Neural cell (in vitro differentiated cells): ENCODE results near the gene ATG4D. TPM values are rescaled to one million over a fixed set of nuclear protein-coding genes. Genes with fewer than 3 reads are reported as not detected.
"Not testable (repeated sequence)": the region's sequence is repeated elsewhere in the genome, so short reads cannot be mapped to it uniquely, and the experiment has no call there.

Experiments used
- H2AFZ ChIP-seq: fragments of 200-600, 300-800 bp; sonication (generic), shearing (Covaris generic); 2 replicates; pipeline ENCODE4 v1.6.0; 2014; ENCODE audit warnings: low read depth, mild to moderate bottlenecking, antibody characterized with exemption, low read length, moderate library complexity
- H3F3A ChIP-seq: fragments of 200-600 bp; shearing (Covaris generic); 2 replicates; pipeline ENCODE4 v1.6.1; 2016; ENCODE audit warnings: mild to moderate bottlenecking, moderate library complexity, mixed read lengths, antibody characterized with exemption, low read length; ENCODE audit not compliant: insufficient read depth, poor library complexity, severe bottlenecking
- H3K27ac ChIP-seq: fragments of 200-600, 300-800 bp; sonication (generic), shearing (Covaris generic); 2 replicates; pipeline ENCODE4 v1.5.1; 2014; ENCODE audit warnings: mild to moderate bottlenecking, low read length, moderate library complexity
- H3K27me3 ChIP-seq: fragments of 300-800, 200-600 bp; sonication (generic), shearing (Covaris generic); 2 replicates; pipeline ENCODE4 v1.6.0; 2014; ENCODE audit warnings: mild to moderate bottlenecking, low read depth, low read length, moderate library complexity; ENCODE audit not compliant: insufficient read depth
- H3K36me3 ChIP-seq: fragments of 300-800, 200-600 bp; sonication (generic), shearing (Covaris generic); 2 replicates; pipeline ENCODE4 v1.5.1; 2014; ENCODE audit warnings: mild to moderate bottlenecking, antibody characterized with exemption, low read length, moderate library complexity; ENCODE audit not compliant: insufficient read depth
- H3K4me2 ChIP-seq: fragments of 300-800, 200-600 bp; sonication (generic), shearing (Covaris generic); 2 replicates; pipeline ENCODE4 v1.6.0; 2014; ENCODE audit warnings: mild to moderate bottlenecking, low read length
- H3K4me3 ChIP-seq: fragments of 300-800, 200-600 bp; sonication (generic), shearing (Covaris generic); 2 replicates; pipeline ENCODE4 v1.5.1; 2014; ENCODE audit warnings: mild to moderate bottlenecking, low read length, moderate library complexity
- H3K79me2 ChIP-seq: fragments of 200-600 bp; shearing (Covaris generic); replicated peaks from 2 replicates; pipeline ENCODE4 v1.6.0; 2014; ENCODE audit warnings: mild to moderate bottlenecking, low read length, moderate library complexity; ENCODE audit not compliant: insufficient read depth
- H3K9ac ChIP-seq: fragments of 300-800, 200-600 bp; sonication (generic), shearing (Covaris generic); 2 replicates; pipeline ENCODE4 v1.6.1; 2016; ENCODE audit warnings: mild to moderate bottlenecking, low read length, mixed read lengths
- H3K9me2 ChIP-seq: fragments of 200-600 bp; shearing (Covaris generic); 2 replicates; pipeline ENCODE4 v1.6.1; 2016; ENCODE audit warnings: mild to moderate bottlenecking, low read length, mixed read lengths; ENCODE audit not compliant: insufficient read depth
- H3K9me3 ChIP-seq: fragments of 200-600, 300-800 bp; sonication (generic), shearing (Covaris generic); 2 replicates; pipeline ENCODE4 v1.6.1; 2016; ENCODE audit warnings: mild to moderate bottlenecking, mixed run types, low read length, moderate library complexity, mixed read lengths
- H4K20me1 ChIP-seq: fragments of 200-600 bp; shearing (Covaris generic); 2 replicates; pipeline ENCODE4 v1.6.1; 2016; ENCODE audit warnings: mild to moderate bottlenecking, mixed run types; ENCODE audit not compliant: insufficient read depth
- EP300 ChIP-seq: fragments of 450-650 bp; conservative IDR thresholded peaks from 2 replicates; pipeline ENCODE4 v1.6.1; 2014; ENCODE audit warnings: antibody characterized with exemption, mild to moderate bottlenecking, moderate library complexity; ENCODE audit not compliant: poor library complexity, severe bottlenecking
- EZH2 ChIP-seq: fragments of 200-600, 300-800 bp; shearing (Covaris generic), sonication (generic); IDR thresholded peaks from 2 replicates; pipeline ENCODE4 v1.6.1; 2014; ENCODE audit warnings: antibody characterized with exemption, low read length, borderline replicate concordance, mild to moderate bottlenecking; ENCODE audit not compliant: insufficient read depth, poor library complexity, severe bottlenecking
- MXI1 ChIP-seq: fragments of 450-650 bp; conservative IDR thresholded peaks from 2 replicates; pipeline ENCODE4 v1.6.1; 2014; ENCODE audit warnings: antibody characterized with exemption, mild to moderate bottlenecking; ENCODE audit not compliant: poor library complexity, severe bottlenecking
- POLR2AphosphoS5 ChIP-seq: IDR thresholded peaks from 2 replicates; pipeline ENCODE4 v1.6.1; 2012
- RAD21 ChIP-seq: fragments of 450-650 bp; conservative IDR thresholded peaks from 2 replicates; pipeline ENCODE4 v1.6.1; 2014; ENCODE audit warnings: antibody characterized with exemption, mild to moderate bottlenecking, moderate library complexity
- REST ChIP-seq: IDR thresholded peaks from 2 replicates; pipeline ENCODE4 v1.6.1; 2012; ENCODE audit warnings: borderline replicate concordance
- SMC3 ChIP-seq: fragments of 450-650 bp; conservative IDR thresholded peaks from 2 replicates; pipeline ENCODE4 v1.6.1; 2014; ENCODE audit warnings: antibody characterized with exemption, mild to moderate bottlenecking, moderate library complexity; ENCODE audit not compliant: poor library complexity
- TAF1 ChIP-seq: IDR thresholded peaks from 2 replicates; pipeline ENCODE4 v1.6.1; 2012; ENCODE audit warnings: low read depth
- polyA plus RNA-seq: library from polyadenylated mRNA; depleted of rRNA; stranded (reverse); fragments of >200 nt; gene quantifications from 2 replicates; pipeline ENCODE4 v1.2.3, GENCODE V29; 2014
- TF ChIP-seq, protein P1 (sequence below): fragments of 450-650 bp; IDR thresholded peaks from 2 replicates; pipeline ENCODE4 v1.5.1; 2014; ENCODE audit warnings: antibody characterized with exemption, mild to moderate bottlenecking, moderate library complexity; ENCODE audit not compliant: poor library complexity, severe bottlenecking

ATG4D gene
- polyA plus RNA-seq, 1 donor from 2014 or later: 50.2 TPM

- Histone ChIP-seq H3F3A (no peaks in the 10 kb centered on the region), H2AFZ (no peak overlapping the region), H3K79me2 (no peaks in the 10 kb centered on the region), H3K27ac (no peak overlapping the region), H3K9ac (no peak overlapping the region), H3K4me2 (no peak overlapping the region), H3K36me3 (no peaks in the 10 kb centered on the region), H3K27me3 (no peaks in the 10 kb centered on the region), H3K9me3 (no peaks in the 10 kb centered on the region), H3K9me2 (no peaks in the 10 kb centered on the region), H4K20me1 (no peaks in the 10 kb centered on the region), H3K4me3 (no peak overlapping the region)
- no peak for TF ChIP-seq TAF1
- TF ChIP-seq EP300: no peak
- no peak for TF ChIP-seq SMC3
- no peak for TF ChIP-seq MXI1
- no peak for TF ChIP-seq POLR2AphosphoS5
- no peak for TF ChIP-seq REST
- TF ChIP-seq, protein P1, sequence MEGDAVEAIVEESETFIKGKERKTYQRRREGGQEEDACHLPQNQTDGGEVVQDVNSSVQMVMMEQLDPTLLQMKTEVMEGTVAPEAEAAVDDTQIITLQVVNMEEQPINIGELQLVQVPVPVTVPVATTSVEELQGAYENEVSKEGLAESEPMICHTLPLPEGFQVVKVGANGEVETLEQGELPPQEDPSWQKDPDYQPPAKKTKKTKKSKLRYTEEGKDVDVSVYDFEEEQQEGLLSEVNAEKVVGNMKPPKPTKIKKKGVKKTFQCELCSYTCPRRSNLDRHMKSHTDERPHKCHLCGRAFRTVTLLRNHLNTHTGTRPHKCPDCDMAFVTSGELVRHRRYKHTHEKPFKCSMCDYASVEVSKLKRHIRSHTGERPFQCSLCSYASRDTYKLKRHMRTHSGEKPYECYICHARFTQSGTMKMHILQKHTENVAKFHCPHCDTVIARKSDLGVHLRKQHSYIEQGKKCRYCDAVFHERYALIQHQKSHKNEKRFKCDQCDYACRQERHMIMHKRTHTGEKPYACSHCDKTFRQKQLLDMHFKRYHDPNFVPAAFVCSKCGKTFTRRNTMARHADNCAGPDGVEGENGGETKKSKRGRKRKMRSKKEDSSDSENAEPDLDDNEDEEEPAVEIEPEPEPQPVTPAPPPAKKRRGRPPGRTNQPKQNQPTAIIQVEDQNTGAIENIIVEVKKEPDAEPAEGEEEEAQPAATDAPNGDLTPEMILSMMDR: no peak
Observed at GRCh38 chr19:10538204-10538983, 5.3 kb upstream of the ATG4D start.

GRCh38 chr19:10539016-10539415 lies 4.7 kb upstream of the ATG4D start:
- not testable (repeated sequence) for H3K9me3 ChIP-seq, H3K4me2 ChIP-seq, H3K79me2 ChIP-seq, H3K36me3 ChIP-seq, H3K27ac ChIP-seq, H4K20me1 ChIP-seq, H3K27me3 ChIP-seq, H3F3A ChIP-seq, H3K9ac ChIP-seq, H2AFZ ChIP-seq, H3K9me2 ChIP-seq, H3K4me3 ChIP-seq

- Histone ChIP-seq H4K20me1 (no peaks in the 10 kb centered on the region), H3K79me2 (peaks cover 13% of the 10 kb centered on the region), H3K9me2 (no peaks in the 10 kb centered on the region), H2AFZ (peak overlapping the region; percentile 77), H3K4me3 (peak overlapping the region; percentile 94), H3K27ac (no peak overlapping the region), H3F3A (no peaks in the 10 kb centered on the region), H3K4me2 (peak overlapping the region; percentile 51), H3K9me3 (no peaks in the 10 kb centered on the region), H3K27me3 (no peaks in the 10 kb centered on the region), H3K36me3 (no peaks in the 10 kb centered on the region), H3K9ac (peak overlapping the region; percentile 83)
- TF ChIP-seq EP300: no peak
- no peak for TF ChIP-seq RAD21
- TF ChIP-seq, protein P1: no peak
- no peak for TF ChIP-seq TAF1
- TF ChIP-seq MXI1: no peak
- no peak for TF ChIP-seq EZH2
- no peak for TF ChIP-seq POLR2AphosphoS5
- no peak for TF ChIP-seq SMC3
- no peak for TF ChIP-seq REST
Observed at GRCh38 chr19:10543059-10543419, 665 bp upstream of the ATG4D start.
